D721Med (cell line): ENCODE data around the gene MAIP1.

Experiments
- DNase-seq: peaks from one replicate; pipeline ENCODE4 v3.0.0; 2011; ENCODE audit warnings: low spot score; ENCODE audit not compliant: insufficient read length
- FAIRE-seq: peaks from 2 replicates; lab custom pipeline; 2011; peaks lifted over from hg19 to GRCh38; lab: Jason Lieb, UNC
- CTCF ChIP-seq: IDR thresholded peaks from 2 replicates; pipeline ENCODE4 v1.5.1; 2012; ENCODE audit warnings: mild to moderate bottlenecking, control low read depth; ENCODE audit not compliant: insufficient read depth; ENCODE audit errors: missing control alignments

MAIP1 gene

GRCh38 chr2:199994896-199995295, 39.5 kb downstream of the MAIP1 start:
- TF ChIP-seq CTCF, result no peak
- FAIRE-seq (no peak), DNase-seq (no peak)

GRCh38 chr2:199997296-199997695, 41.9 kb downstream of the MAIP1 start:
- no peak for FAIRE-seq
- no peak for TF ChIP-seq CTCF
- DNase-seq, result no peak

GRCh38 chr2:199999166-199999565, 43.8 kb downstream of the MAIP1 start:
- DNase-seq, result no peak
- no peak for FAIRE-seq
- no peak for TF ChIP-seq CTCF

GRCh38 chr2:200000444-200001163, 45.2 kb downstream of the MAIP1 start:
- TF ChIP-seq CTCF, result no peak
- FAIRE-seq (no peak), DNase-seq (no peak)

- TF ChIP-seq CTCF, result no peak
- DNase-seq (no peak), FAIRE-seq (no peak)
Measured at GRCh38 chr2:200003444-200003843, 48.1 kb downstream of the MAIP1 start.

- FAIRE-seq, result no peak
- no peak for TF ChIP-seq CTCF
- DNase-seq, result no peak
Measured at GRCh38 chr2:200005675-200006074, 50.3 kb downstream of the MAIP1 start.

GRCh38 chr2:200007306-200007705, 51.9 kb downstream of the MAIP1 start:
- no peak for FAIRE-seq
- no peak for DNase-seq
- no peak for TF ChIP-seq CTCF
